Progenitor cell of endocrine pancreas (in vitro differentiated cells): ENCODE results near the gene URB1. TPM values are rescaled to one million over a fixed set of nuclear protein-coding genes. Genes with fewer than 3 reads are reported as not detected.

Experiments
- DNase-seq: peaks from one replicate; pipeline ENCODE4 v3.0.0; 2021; ENCODE audit warnings: low spot score; ENCODE audit not compliant: unreplicated experiment
- H3K27ac Mint-ChIP-seq: 2 replicates; pipeline ENCODE4 v1.8.0; 2021; ENCODE audit warnings: mild to moderate bottlenecking, moderate library complexity, mixed read lengths
- H3K27me3 Mint-ChIP-seq: 2 replicates; pipeline ENCODE4 v1.8.0; 2021; ENCODE audit warnings: mixed read lengths
- H3K36me3 Mint-ChIP-seq: 2 replicates; pipeline ENCODE4 v1.8.0; 2022; ENCODE audit warnings: mixed read lengths; ENCODE audit not compliant: insufficient read depth
- H3K4me1 Mint-ChIP-seq: 2 replicates; pipeline ENCODE4 v1.8.0; 2021; ENCODE audit warnings: low read depth, mixed read lengths
- H3K4me3 Mint-ChIP-seq: 2 replicates; pipeline ENCODE4 v1.8.0; 2021; ENCODE audit warnings: low read depth, mild to moderate bottlenecking, moderate library complexity, mixed read lengths
- H3K9me3 Mint-ChIP-seq: 2 replicates; pipeline ENCODE4 v1.8.0; 2021; ENCODE audit warnings: low read depth, mixed read lengths
- total RNA-seq: library from RNA; stranded (reverse); gene quantifications from 2 replicates; pipeline ENCODE4 v1.2.1, GENCODE V29; 2021
- TF ChIP-seq, protein P1 (sequence below): fragments of 200-600 bp; sonication (generic); IDR thresholded peaks from one replicate; pipeline ENCODE4 v1.5.0; 2021; ENCODE audit warnings: antibody characterized with exemption, mild to moderate bottlenecking; ENCODE audit not compliant: unreplicated experiment

URB1 gene
- total RNA-seq, 1 donor from 2014 or later = 17.1 TPM

GRCh38 chr21:32426066-32426465 is 33.3 kb upstream of the URB1 start:
- Mint-ChIP-seq H3K36me3 (peaks cover 3% of the 10 kb centered on the region), H3K4me1 (no peaks in the 10 kb centered on the region), H3K4me3 (no peak overlapping the region), H3K27me3 (peaks cover 7% of the 10 kb centered on the region), H3K9me3 (peaks cover 10% of the 10 kb centered on the region), H3K27ac (no peak overlapping the region)
- no peak for DNase-seq
- TF ChIP-seq, protein P1, sequence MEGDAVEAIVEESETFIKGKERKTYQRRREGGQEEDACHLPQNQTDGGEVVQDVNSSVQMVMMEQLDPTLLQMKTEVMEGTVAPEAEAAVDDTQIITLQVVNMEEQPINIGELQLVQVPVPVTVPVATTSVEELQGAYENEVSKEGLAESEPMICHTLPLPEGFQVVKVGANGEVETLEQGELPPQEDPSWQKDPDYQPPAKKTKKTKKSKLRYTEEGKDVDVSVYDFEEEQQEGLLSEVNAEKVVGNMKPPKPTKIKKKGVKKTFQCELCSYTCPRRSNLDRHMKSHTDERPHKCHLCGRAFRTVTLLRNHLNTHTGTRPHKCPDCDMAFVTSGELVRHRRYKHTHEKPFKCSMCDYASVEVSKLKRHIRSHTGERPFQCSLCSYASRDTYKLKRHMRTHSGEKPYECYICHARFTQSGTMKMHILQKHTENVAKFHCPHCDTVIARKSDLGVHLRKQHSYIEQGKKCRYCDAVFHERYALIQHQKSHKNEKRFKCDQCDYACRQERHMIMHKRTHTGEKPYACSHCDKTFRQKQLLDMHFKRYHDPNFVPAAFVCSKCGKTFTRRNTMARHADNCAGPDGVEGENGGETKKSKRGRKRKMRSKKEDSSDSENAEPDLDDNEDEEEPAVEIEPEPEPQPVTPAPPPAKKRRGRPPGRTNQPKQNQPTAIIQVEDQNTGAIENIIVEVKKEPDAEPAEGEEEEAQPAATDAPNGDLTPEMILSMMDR = no peak

- Mint-ChIP-seq H3K27me3 (peaks cover 7% of the 10 kb centered on the region), H3K9me3 (peaks cover 10% of the 10 kb centered on the region), H3K4me3 (no peak overlapping the region), H3K27ac (no peak overlapping the region), H3K36me3 (peaks cover 3% of the 10 kb centered on the region), H3K4me1 (no peaks in the 10 kb centered on the region)
- no peak for DNase-seq
- TF ChIP-seq, protein P1 = no peak
These were observed 32.8 kb upstream of the URB1 start for GRCh38 chr21:32425628-32426027.

- H3K4me3 Mint-ChIP-seq = no peak overlapping the region
- H3K4me1 Mint-ChIP-seq = no peaks in the 10 kb centered on the region
- H3K9me3 Mint-ChIP-seq = peaks cover 8% of the 10 kb centered on the region
- DNase-seq = no peak
- peaks cover 3% of the 10 kb centered on the region for H3K36me3 Mint-ChIP-seq
- peaks cover 7% of the 10 kb centered on the region for H3K27me3 Mint-ChIP-seq
- TF ChIP-seq, protein P1 = no peak
- no peak overlapping the region for H3K27ac Mint-ChIP-seq
These were observed 31.9 kb upstream of the URB1 start for GRCh38 chr21:32424674-32425073.

- TF ChIP-seq, protein P1 = no peak
- Mint-ChIP-seq H3K9me3 (peaks cover 8% of the 10 kb centered on the region), H3K27ac (no peak overlapping the region), H3K36me3 (peaks cover 3% of the 10 kb centered on the region), H3K4me3 (no peak overlapping the region), H3K27me3 (peaks cover 7% of the 10 kb centered on the region), H3K4me1 (no peaks in the 10 kb centered on the region)
- no peak for DNase-seq
These were observed 31.4 kb upstream of the URB1 start for GRCh38 chr21:32424191-32424535.

GRCh38 chr21:32423320-32424190 is 30.7 kb upstream of the URB1 start:
- TF ChIP-seq, protein P1 = no peak
- H3K9me3 Mint-ChIP-seq = peaks cover 8% of the 10 kb centered on the region
- H3K27ac Mint-ChIP-seq = no peak overlapping the region
- no peaks in the 10 kb centered on the region for H3K4me1 Mint-ChIP-seq
- no peak for DNase-seq
- H3K27me3 Mint-ChIP-seq = peaks cover 7% of the 10 kb centered on the region
- H3K36me3 Mint-ChIP-seq = peaks cover 3% of the 10 kb centered on the region
- H3K4me3 Mint-ChIP-seq = no peak overlapping the region
